Measurements from ENCODE around the gene THRA. TPM values are rescaled to one million over a fixed set of nuclear protein-coding genes. Genes with fewer than 3 reads are reported as not detected.

The THRA gene
- total and polyA plus RNA-seq, 5 donors: 73.3 to 99.5 (median 92.4) TPM

GRCh38 chr17:40073454-40074174 is 10.8 kb downstream of the THRA start:
- no peak for ATAC-seq
- WGBS: 61% methylated on average over 7 of the region's 7 CpGs
- no peaks in the 10 kb centered on the region for H3K9me3 ChIP-seq (ENCODE audit: control insufficient read depth, low read length)
- no peaks in the 10 kb centered on the region for H3K27me3 ChIP-seq (ENCODE audit: control insufficient read depth, insufficient read depth)
- peaks cover 62% of the 10 kb centered on the region for H3K4me1 ChIP-seq (ENCODE audit: control insufficient read depth, insufficient read depth, low read length)
- peak overlapping the region; percentile 76 for H3K27ac ChIP-seq (ENCODE audit: low read length)
- intact Hi-C loops (cut with DNase I): no loop called here
- peak in 1 of 3 donors; percentile 40 for DNase-seq
- no peak overlapping the region for H3K4me3 ChIP-seq (ENCODE audit: low read length)

DNA sequence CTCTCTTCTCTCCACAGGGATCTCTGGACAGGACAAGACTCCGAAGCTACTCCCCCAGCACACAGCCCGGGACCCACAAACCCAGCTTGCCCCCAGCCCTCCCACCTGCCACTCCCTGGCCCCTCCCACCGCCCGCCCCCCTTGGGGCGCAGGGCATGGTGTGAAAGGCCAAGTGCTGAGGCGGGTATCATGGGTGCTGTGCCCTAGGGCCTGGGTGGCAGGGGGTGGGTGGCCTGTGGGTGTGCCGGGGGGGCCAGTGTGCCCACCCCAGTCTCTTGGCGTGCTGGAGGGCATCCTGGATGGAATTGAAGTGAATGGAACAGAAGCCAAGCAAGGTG is 11.4 kb downstream of the THRA start:
- ATAC-seq: no peak
- H3K4me1 ChIP-seq (ENCODE audit: control insufficient read depth, insufficient read depth, low read length): peaks cover 61% of the 10 kb centered on the region
- intact Hi-C loops (cut with DNase I): no loop called here
- peak overlapping the region; percentile 71 for H3K27ac ChIP-seq (ENCODE audit: low read length)
- no peaks in the 10 kb centered on the region for H3K27me3 ChIP-seq (ENCODE audit: control insufficient read depth, insufficient read depth)
- H3K4me3 ChIP-seq (ENCODE audit: low read length): no peak overlapping the region
- WGBS: 81% methylated on average over 8 of the region's 8 CpGs
- DNase-seq: peak in 1 of 3 donors; percentile 64
- H3K9me3 ChIP-seq (ENCODE audit: control insufficient read depth, low read length): no peaks in the 10 kb centered on the region

DNA sequence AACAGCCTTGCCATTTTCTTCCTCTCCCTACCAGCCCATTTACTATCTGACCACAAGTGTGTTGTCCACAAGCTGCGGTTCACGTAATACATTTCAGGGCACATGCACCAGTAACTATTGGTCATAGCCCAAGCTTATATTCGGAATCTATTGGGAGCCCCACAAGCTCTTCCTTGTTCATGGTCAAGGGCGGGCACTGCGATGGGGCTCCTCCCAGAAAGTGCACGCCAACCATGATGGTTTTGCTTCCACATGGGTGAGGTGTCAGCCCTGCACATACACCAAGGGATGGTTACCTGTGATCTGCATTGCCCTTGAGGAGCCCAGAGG is 12.1 kb downstream of the THRA start:
- Histone ChIP-seq H3K4me3 (ENCODE audit: low read length) (no peak overlapping the region), H3K27me3 (ENCODE audit: control insufficient read depth, insufficient read depth) (no peaks in the 10 kb centered on the region), H3K4me1 (ENCODE audit: control insufficient read depth, insufficient read depth, low read length) (peaks cover 56% of the 10 kb centered on the region), H3K9me3 (ENCODE audit: control insufficient read depth, low read length) (no peaks in the 10 kb centered on the region), H3K27ac (ENCODE audit: low read length) (peak overlapping the region; percentile 71)
- ATAC-seq: peak; percentile 15 to 36
- intact Hi-C loops (cut with DNase I): no loop called here
- no peak for DNase-seq
- WGBS: 38% methylated on average over 6 of the region's 6 CpGs

DNA sequence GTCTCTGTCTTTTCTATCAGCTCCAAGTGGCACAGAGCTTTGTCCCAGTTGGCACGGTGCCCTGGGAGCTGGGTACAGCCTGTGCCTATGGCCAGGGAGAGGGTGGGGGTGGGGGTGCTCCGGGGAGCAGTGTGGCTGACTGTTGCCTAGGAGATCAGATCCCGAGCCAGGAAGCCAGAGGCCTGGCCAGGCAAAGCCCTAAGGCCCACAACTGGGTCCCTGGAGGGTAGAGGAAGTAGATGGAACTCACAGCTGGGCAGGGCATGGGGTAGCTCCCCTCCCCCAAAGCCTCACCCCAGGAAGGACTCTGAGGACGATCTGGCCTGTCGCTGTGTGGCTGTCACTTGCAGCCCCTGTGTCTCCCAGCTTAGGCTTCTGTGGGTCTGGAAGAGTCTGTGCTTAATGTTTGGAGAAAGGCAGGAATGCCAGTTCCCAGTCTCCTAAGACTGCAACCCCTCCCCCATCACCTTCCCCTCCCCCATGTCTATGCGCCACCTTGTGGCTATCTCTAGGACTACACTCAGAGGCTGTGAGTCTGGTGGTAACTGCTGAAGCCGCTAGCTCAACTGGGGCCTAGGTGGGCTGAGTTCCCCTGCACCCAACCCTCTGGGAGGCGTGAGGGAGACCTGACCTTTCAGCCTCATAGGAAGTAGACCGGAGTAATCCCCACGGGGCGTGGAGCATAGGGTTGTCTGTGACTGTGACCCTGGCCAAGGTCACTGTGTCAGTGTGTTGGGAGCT is 12.6 kb downstream of the THRA start:
- DNase-seq (peak; percentile 85 to 94 (median 91)), ATAC-seq (peak; percentile 66 to 76)
- Histone ChIP-seq H3K9me3 (ENCODE audit: control insufficient read depth, low read length) (no peaks in the 10 kb centered on the region), H3K4me1 (ENCODE audit: control insufficient read depth, insufficient read depth, low read length) (peaks cover 51% of the 10 kb centered on the region), H3K27ac (ENCODE audit: low read length) (peak overlapping the region; percentile 82), H3K4me3 (ENCODE audit: low read length) (no peak overlapping the region), H3K27me3 (ENCODE audit: control insufficient read depth, insufficient read depth) (no peaks in the 10 kb centered on the region)
- intact Hi-C loops (cut with DNase I): no loop called here
- WGBS: 4% methylated on average over 11 of the region's 11 CpGs

DNA sequence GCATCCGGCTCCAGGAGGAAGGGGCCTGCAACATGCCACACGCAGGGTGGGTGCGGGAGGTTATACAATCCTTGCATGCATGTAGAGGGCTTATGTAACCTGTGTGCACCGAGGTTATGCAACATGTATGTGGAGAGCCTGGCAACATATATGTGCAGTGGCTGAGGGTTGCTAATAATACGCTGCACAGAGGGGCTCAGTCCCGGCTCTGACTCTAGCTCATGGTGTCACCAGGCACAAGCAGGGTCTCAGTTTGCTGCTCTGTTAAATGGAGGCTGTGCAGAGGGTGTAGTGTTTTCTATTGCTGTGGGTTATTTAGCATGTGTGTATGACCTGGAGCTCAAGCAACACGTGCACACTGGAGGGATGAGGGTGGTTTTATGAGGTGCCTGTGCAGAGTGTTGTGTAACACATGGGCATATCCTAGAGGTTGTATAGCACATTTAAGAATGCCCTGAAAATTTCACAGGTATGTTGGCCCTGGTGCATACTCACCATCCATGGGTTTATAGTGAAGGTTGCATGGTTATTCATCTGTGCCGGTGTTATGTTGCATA is 13.3 kb downstream of the THRA start:
- intact Hi-C loops (cut with DNase I): no loop called here
- no peak for DNase-seq
- peak overlapping the region; percentile 82 for H3K27ac ChIP-seq (ENCODE audit: low read length)
- no peaks in the 10 kb centered on the region for H3K9me3 ChIP-seq (ENCODE audit: control insufficient read depth, low read length)
- no peak for ATAC-seq
- 25% methylated on average over 8 of the region's 8 CpGs for WGBS
- H3K27me3 ChIP-seq (ENCODE audit: control insufficient read depth, insufficient read depth): no peaks in the 10 kb centered on the region
- H3K4me3 ChIP-seq (ENCODE audit: low read length): no peak overlapping the region
- peaks cover 44% of the 10 kb centered on the region for H3K4me1 ChIP-seq (ENCODE audit: control insufficient read depth, insufficient read depth, low read length)

DNA sequence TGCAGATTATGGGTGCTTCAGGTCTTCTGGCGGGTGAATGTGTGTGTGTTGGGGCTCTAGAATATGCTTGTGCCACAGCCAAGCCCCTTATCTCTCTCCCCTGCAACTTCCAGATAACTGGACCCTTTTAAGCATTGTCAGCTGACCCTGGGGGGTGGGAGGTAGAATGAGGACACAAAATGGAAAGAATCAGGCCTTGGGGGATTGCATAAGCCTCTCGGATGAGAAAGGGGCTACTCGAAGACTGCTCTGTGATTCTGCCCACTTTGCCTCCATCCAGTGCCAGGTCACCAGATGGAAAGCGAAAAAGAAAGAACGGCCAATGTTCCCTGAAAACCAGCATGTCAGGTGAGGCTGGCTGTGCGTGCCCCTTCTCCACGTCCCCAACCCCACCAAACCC is 13.8 kb downstream of the THRA start:
- Histone ChIP-seq H3K9me3 (ENCODE audit: control insufficient read depth, low read length) (no peaks in the 10 kb centered on the region), H3K4me3 (ENCODE audit: low read length) (no peak overlapping the region)
- no peak for DNase-seq

GRCh38 chr17:40079545-40079944 is 16.8 kb downstream of the THRA start:
- intact Hi-C loops (cut with DNase I): no loop called here
- Histone ChIP-seq H3K4me3 (ENCODE audit: low read length) (no peak overlapping the region), H3K27me3 (ENCODE audit: control insufficient read depth, insufficient read depth) (no peaks in the 10 kb centered on the region), H3K9me3 (ENCODE audit: control insufficient read depth, low read length) (no peaks in the 10 kb centered on the region), H3K4me1 (ENCODE audit: control insufficient read depth, insufficient read depth, low read length) (peaks cover 20% of the 10 kb centered on the region), H3K27ac (ENCODE audit: low read length) (no peak overlapping the region)
- DNase-seq (no peak), ATAC-seq (no peak)
- WGBS: 94% methylated on average over 3 of the region's 3 CpGs

More for the DNA sequence above, 13.8 kb downstream of the THRA start:
- H3K27me3 ChIP-seq (ENCODE audit: control insufficient read depth, insufficient read depth): no peaks in the 10 kb centered on the region
- no peak for ATAC-seq
- 52% methylated on average over 7 of the region's 7 CpGs for WGBS
- peaks cover 40% of the 10 kb centered on the region for H3K4me1 ChIP-seq (ENCODE audit: control insufficient read depth, insufficient read depth, low read length)
- intact Hi-C loops (cut with DNase I): no loop called here
- peak overlapping the region; percentile 37 for H3K27ac ChIP-seq (ENCODE audit: low read length)

DNA sequence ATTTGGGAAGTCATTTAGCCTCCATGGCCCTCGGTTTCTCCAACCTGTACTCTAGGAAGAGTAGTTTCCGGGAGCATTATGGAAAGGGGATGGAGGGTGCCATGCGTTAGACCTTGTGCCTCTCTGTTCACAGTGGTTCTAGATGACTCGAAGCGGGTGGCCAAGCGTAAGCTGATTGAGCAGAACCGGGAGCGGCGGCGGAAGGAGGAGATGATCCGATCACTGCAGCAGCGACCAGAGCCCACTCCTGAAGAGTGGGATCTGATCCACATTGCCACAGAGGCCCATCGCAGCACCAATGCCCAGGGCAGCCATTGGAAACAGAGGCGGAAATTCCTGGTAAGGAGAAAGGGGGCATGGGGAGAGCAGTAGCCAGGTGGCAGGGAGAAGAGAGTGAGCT is 21.7 kb downstream of the THRA start:
- peak in 1 of 3 donors; percentile 46 for DNase-seq
- no peak for ATAC-seq
- Histone ChIP-seq H3K27ac (ENCODE audit: low read length) (no peak overlapping the region), H3K27me3 (ENCODE audit: control insufficient read depth, insufficient read depth) (no peaks in the 10 kb centered on the region), H3K9me3 (ENCODE audit: control insufficient read depth, low read length) (no peaks in the 10 kb centered on the region), H3K4me3 (ENCODE audit: low read length) (no peak overlapping the region), H3K4me1 (ENCODE audit: control insufficient read depth, insufficient read depth, low read length) (no peaks in the 10 kb centered on the region)
- 94% methylated on average over 14 of the region's 14 CpGs for WGBS
- intact Hi-C loops (cut with DNase I): loop anchor here in 2 of 4 donors (10.0 kb wide), 2 partner anchors 60 to 70 kb away; partner anchors contain the start of gene CSF3 (in 1 of the 2)

GRCh38 chr17:40086150-40087044 is 23.6 kb downstream of the THRA start:
- Histone ChIP-seq H3K9me3 (ENCODE audit: control insufficient read depth, low read length) (no peaks in the 10 kb centered on the region), H3K4me1 (ENCODE audit: control insufficient read depth, insufficient read depth, low read length) (peaks cover 4% of the 10 kb centered on the region), H3K4me3 (ENCODE audit: low read length) (no peak overlapping the region), H3K27me3 (ENCODE audit: control insufficient read depth, insufficient read depth) (no peaks in the 10 kb centered on the region), H3K27ac (ENCODE audit: low read length) (peak overlapping the region; percentile 43)
- intact Hi-C loops (cut with DNase I): loop anchor here in 3 of 4 donors (2.0 to 10.0 kb wide), 4 partner anchors 24 to 72 kb away; partner anchors contain the start of genes CSF3 (in 1 of the 3) and THRA (in 1 of the 3)
- DNase-seq (peak in 2 of 3 donors; percentile 86 to 88), ATAC-seq (peak in 1 of 2 donors; percentile 40)
- WGBS: 48% methylated on average over 17 of the region's 17 CpGs

DNA sequence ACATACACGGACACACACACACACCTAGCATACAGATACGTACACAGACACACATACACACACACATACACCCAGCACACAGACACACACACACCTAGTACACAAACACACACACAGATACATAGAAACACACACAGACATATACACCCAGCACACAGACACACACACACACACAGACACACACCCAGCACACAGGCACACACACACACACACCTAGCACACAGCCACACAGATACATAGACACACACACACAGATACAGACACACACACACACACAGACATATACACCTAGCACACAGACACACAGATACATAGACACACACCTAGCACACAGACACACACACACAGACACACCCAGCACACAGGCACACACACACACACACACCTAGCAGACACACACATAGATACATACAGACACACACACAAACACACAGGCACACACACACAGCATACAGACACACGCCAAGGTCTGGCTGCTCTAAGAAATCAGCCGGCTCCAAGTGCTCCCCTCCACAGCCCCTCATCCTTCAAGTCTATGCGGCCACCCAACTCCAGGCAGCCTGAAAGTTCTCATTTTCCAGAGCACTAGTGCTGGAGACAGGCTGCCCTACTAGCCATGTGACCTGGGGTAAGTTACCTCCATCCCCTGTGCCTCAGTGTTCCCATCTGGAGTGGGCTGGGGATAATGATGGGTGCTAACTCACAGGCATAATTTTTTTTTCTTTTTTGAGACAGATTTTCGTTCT is 24.5 kb downstream of the THRA start:
- H3K4me1 ChIP-seq (ENCODE audit: control insufficient read depth, insufficient read depth, low read length): peaks cover 4% of the 10 kb centered on the region
- ATAC-seq (no peak), DNase-seq (peak in 1 of 3 donors; percentile 7)
- intact Hi-C loops (cut with DNase I): loop anchor here in 3 of 4 donors (2.0 to 10.0 kb wide), 4 partner anchors 24 to 72 kb away; partner anchors contain the start of genes CSF3 (in 1 of the 3) and THRA (in 1 of the 3)
- no peaks in the 10 kb centered on the region for H3K27me3 ChIP-seq (ENCODE audit: control insufficient read depth, insufficient read depth)
- no peaks in the 10 kb centered on the region for H3K9me3 ChIP-seq (ENCODE audit: control insufficient read depth, low read length)
- H3K27ac ChIP-seq (ENCODE audit: low read length): no peak overlapping the region
- 77% methylated on average over 6 of the region's 6 CpGs for WGBS
- H3K4me3 ChIP-seq (ENCODE audit: low read length): no peak overlapping the region
